GM12872 (cell line): ENCODE measurements around the gene PRKCA.
A peak's percentile ranks its signal among the peaks of the same experiment; 100 is the strongest.

Experiments used
- TF ChIP-seq, protein P1 (sequence below): IDR thresholded peaks from 3 replicates; pipeline ENCODE4 v1.5.1; 2011; ENCODE audit warnings: low read depth, mild to moderate bottlenecking, low read length, moderate library complexity; ENCODE audit not compliant: insufficient read depth

Gene PRKCA

DNA sequence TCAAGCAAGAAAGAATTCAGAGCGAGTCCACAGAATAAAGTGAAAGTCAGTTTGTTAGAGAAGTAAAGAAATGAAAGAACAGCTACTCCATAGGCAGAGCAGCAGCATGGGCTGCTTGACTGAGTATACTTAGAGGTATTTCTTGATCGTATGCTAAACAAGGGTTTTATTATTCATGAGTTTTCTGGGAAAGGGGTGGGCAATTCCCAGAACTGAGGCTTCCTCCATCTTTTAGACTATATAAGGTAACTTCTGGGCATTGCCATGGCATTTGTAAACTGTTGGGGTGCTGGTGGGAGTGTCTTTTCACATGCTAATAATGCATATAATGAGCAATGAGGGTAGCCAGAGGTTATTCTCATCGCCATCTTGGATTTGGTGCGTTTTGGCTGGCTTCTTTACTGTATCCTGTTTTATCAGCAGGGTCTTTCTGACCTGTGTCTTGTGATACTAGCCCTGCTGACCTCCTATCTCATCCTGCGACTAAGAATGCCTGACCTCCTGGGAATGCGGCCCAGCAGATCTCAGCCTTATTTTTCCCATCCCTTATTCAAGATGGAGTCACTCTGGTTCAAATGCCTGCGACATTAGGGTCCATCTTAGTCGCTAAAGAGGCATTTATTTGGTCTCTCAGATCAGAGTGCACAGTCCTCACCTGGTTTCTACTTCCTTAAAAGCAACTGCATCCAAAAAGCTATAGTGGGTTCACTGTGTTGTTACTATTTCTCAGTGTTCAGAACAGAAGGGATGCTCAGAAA lies 432.0 kb downstream of the PRKCA start:
- TF ChIP-seq, protein P1, sequence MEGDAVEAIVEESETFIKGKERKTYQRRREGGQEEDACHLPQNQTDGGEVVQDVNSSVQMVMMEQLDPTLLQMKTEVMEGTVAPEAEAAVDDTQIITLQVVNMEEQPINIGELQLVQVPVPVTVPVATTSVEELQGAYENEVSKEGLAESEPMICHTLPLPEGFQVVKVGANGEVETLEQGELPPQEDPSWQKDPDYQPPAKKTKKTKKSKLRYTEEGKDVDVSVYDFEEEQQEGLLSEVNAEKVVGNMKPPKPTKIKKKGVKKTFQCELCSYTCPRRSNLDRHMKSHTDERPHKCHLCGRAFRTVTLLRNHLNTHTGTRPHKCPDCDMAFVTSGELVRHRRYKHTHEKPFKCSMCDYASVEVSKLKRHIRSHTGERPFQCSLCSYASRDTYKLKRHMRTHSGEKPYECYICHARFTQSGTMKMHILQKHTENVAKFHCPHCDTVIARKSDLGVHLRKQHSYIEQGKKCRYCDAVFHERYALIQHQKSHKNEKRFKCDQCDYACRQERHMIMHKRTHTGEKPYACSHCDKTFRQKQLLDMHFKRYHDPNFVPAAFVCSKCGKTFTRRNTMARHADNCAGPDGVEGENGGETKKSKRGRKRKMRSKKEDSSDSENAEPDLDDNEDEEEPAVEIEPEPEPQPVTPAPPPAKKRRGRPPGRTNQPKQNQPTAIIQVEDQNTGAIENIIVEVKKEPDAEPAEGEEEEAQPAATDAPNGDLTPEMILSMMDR, result no peak

DNA sequence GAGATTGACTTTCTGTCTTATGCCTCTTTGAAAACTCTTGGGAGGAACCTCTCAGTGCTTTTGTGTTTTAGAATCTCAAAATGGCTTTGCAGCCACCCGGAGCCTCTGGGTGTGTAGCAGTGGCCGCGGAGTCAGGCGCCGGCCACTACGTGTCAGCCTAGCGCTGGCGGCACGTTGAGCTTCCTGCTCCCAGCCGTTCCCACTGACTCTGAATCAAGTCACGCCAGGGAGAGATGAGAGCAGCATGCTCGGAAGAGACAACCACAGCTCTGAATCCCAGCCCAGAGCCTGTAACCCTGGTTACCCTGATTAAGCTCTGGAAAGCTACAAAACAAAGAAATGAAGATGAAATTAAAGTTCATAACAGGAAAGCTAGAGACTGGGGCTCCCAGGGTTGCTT lies 435.1 kb downstream of the PRKCA start:
- TF ChIP-seq, protein P1, result 0 out of 3 replicates have a peak, but pooled peaks have one; percentile 7

GRCh38 chr17:66738301-66738700 lies 435.9 kb downstream of the PRKCA start:
- TF ChIP-seq, protein P1, result no peak

GRCh38 chr17:66739553-66739952 lies 437.1 kb downstream of the PRKCA start:
- TF ChIP-seq, protein P1, result no peak

DNA sequence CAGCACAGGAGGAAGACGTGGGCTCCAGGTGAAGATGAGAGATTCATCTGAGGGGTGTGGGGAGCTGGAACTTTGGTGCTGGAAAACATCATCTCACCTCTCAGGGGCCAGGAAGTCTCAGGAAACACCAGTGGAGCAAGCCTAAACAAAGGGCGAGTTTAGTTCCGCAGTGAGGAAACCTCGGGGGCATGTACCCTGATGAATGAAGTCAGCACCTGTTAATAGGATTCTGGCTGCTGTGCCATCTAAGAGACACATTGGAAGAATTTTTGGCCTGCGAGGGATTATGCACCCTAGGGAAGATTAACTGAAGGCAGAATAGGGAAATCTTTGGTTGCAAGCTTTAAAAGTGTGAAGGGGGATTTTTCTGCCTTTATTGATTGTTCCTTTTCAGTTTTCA lies 437.8 kb downstream of the PRKCA start:
- TF ChIP-seq, protein P1, result no peak

DNA sequence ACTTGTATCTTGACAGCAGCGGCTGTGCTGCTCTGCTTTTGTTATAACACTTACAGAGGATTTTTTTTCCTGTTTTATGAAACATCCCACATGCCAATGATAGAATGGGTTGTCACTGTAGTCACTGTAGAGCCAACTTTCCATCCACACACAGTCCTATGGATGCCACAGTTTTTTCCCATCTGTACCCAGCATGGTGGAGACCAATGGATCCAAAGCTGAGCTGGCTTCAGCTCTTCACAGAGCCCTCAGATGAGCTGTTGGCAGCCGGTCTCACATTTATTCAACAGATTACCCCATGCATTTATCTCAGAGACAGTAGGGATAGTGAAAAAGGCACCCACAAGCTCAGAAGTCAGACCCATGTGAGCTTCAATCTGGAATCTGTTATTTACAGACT lies 441.1 kb downstream of the PRKCA start:
- TF ChIP-seq, protein P1, result no peak

GRCh38 chr17:66746736-66747135 lies 444.3 kb downstream of the PRKCA start:
- TF ChIP-seq, protein P1, result no peak
